ENCODE results near the gene IRF2BP2.

IRF2BP2 gene

GRCh38 chr1:234586892-234587485 lies 23.0 kb downstream of the IRF2BP2 start:
- no peak for DNase-seq (ENCODE audit: low read depth, low spot score)

GRCh38 chr1:234586304-234586703 lies 23.7 kb downstream of the IRF2BP2 start:
- DNase-seq (ENCODE audit: low read depth, low spot score) = no peak
- no peak overlapping the region for H3K27ac ChIP-seq

More at GRCh38 chr1:234586892-234587485, 23.0 kb downstream of the IRF2BP2 start:
- H3K27ac ChIP-seq = no peak overlapping the region

- DNase-seq (ENCODE audit: low read depth, low spot score) = no peak
- no peak overlapping the region for H3K27ac ChIP-seq
These were observed 24.5 kb downstream of the IRF2BP2 start for GRCh38 chr1:234585330-234586055.

GRCh38 chr1:234584926-234585325 lies 25.1 kb downstream of the IRF2BP2 start:
- no peak for DNase-seq (ENCODE audit: low read depth, low spot score)
- H3K27ac ChIP-seq = no peak overlapping the region

- H3K27ac ChIP-seq = no peak overlapping the region
These were observed 25.6 kb downstream of the IRF2BP2 start for GRCh38 chr1:234584420-234584805.

GRCh38 chr1:234583755-234584419 lies 26.1 kb downstream of the IRF2BP2 start:
- H3K27ac ChIP-seq = no peak overlapping the region
- DNase-seq (ENCODE audit: low read depth, low spot score) = no peak

More at GRCh38 chr1:234584420-234584805, 25.6 kb downstream of the IRF2BP2 start:
- no peak for DNase-seq (ENCODE audit: low read depth, low spot score)

- H3K27ac ChIP-seq = no peak overlapping the region
- no peak for DNase-seq (ENCODE audit: low read depth, low spot score)
These were observed 27.2 kb downstream of the IRF2BP2 start for GRCh38 chr1:234582681-234583301.

GRCh38 chr1:234582186-234582585 lies 27.8 kb downstream of the IRF2BP2 start:
- DNase-seq (ENCODE audit: low read depth, low spot score) = no peak
- H3K27ac ChIP-seq = no peak overlapping the region

GRCh38 chr1:234581063-234581714 lies 28.8 kb downstream of the IRF2BP2 start:
- DNase-seq (ENCODE audit: low read depth, low spot score) = no peak
- no peak overlapping the region for H3K27ac ChIP-seq

GRCh38 chr1:234579967-234580366 lies 30.0 kb downstream of the IRF2BP2 start:
- H3K27ac ChIP-seq = no peak overlapping the region
- no peak for DNase-seq (ENCODE audit: low read depth, low spot score)

GRCh38 chr1:234578735-234579134 lies 31.2 kb downstream of the IRF2BP2 start:
- DNase-seq (ENCODE audit: low read depth, low spot score) = no peak
- no peak overlapping the region for H3K27ac ChIP-seq

- DNase-seq (ENCODE audit: low read depth, low spot score) = no peak
- no peak overlapping the region for H3K27ac ChIP-seq
These were observed 31.9 kb downstream of the IRF2BP2 start for GRCh38 chr1:234578087-234578486.

- no peak for DNase-seq (ENCODE audit: low read depth, low spot score)
These were observed 36.2 kb downstream of the IRF2BP2 start for GRCh38 chr1:234573711-234574299.

GRCh38 chr1:234572966-234573365 lies 37.0 kb downstream of the IRF2BP2 start:
- no peak for DNase-seq (ENCODE audit: low read depth, low spot score)
- H3K27ac ChIP-seq = no peak overlapping the region

More at GRCh38 chr1:234573711-234574299, 36.2 kb downstream of the IRF2BP2 start:
- H3K27ac ChIP-seq = no peak overlapping the region

GRCh38 chr1:234571702-234572101 lies 38.3 kb downstream of the IRF2BP2 start:
- DNase-seq (ENCODE audit: low read depth, low spot score) = no peak
- H3K27ac ChIP-seq = no peak overlapping the region

- no peak for DNase-seq (ENCODE audit: low read depth, low spot score)
- no peak overlapping the region for H3K27ac ChIP-seq
These were observed 39.5 kb downstream of the IRF2BP2 start for GRCh38 chr1:234570329-234571120.

- no peak for DNase-seq (ENCODE audit: low read depth, low spot score)
- no peak overlapping the region for H3K27ac ChIP-seq
These were observed 41.6 kb downstream of the IRF2BP2 start for GRCh38 chr1:234568345-234568744.

GRCh38 chr1:234565132-234565531 lies 44.8 kb downstream of the IRF2BP2 start:
- no peak for DNase-seq (ENCODE audit: low read depth, low spot score)
- peak overlapping the region; percentile 83 for H3K27ac ChIP-seq
